ENCODE data around the gene TNMD. TPM values are rescaled to one million over a fixed set of nuclear protein-coding genes. Genes with fewer than 3 reads are reported as not detected.

Gene TNMD
- total RNA-seq, 1 experiment from 2014 or later, result not detected

GRCh38 chrX:100609591-100609990, 24.9 kb downstream of the TNMD start:
- H3K4me1 Mint-ChIP-seq (ENCODE audit: insufficient read depth, unreplicated experiment), result no peaks in the 10 kb centered on the region
- TF ChIP-seq CTCF (IDR thresholded peaks at IDR 0.05; ENCODE audit: unreplicated experiment), result peak; percentile 20
- no peak for DNase-seq (ENCODE audit: unreplicated experiment)
- H3K27me3 Mint-ChIP-seq (ENCODE audit: insufficient read depth, unreplicated experiment), result peaks cover 45% of the 10 kb centered on the region
- H3K36me3 Mint-ChIP-seq (ENCODE audit: insufficient read depth, unreplicated experiment), result no peaks in the 10 kb centered on the region
- POLR2A ChIA-PET, result no interaction called here
- H3K4me3 Mint-ChIP-seq (ENCODE audit: unreplicated experiment), result no peak overlapping the region
- BruUV-seq (replicated peaks), result no TSS peak
- H3K27ac Mint-ChIP-seq (ENCODE audit: low read depth, unreplicated experiment), result no peak overlapping the region
- intact Hi-C loops (cut with micrococcal nuclease), result loop anchor here (5.0 kb wide), 1 partner anchor 92 kb away; no protein-coding TSS in a partner anchor
- no peaks in the 10 kb centered on the region for H3K9me3 Mint-ChIP-seq (ENCODE audit: unreplicated experiment)
- CTCF ChIA-PET, result interaction anchor here (0.7 to 1.4 kb wide), 5 partner anchors 27 to 438 kb away, joined by 3 to 4 read pairs (median 3); partner anchors contain the start of genes SRPX2 and TSPAN6

- Mint-ChIP-seq H3K4me1 (ENCODE audit: insufficient read depth, unreplicated experiment) (no peaks in the 10 kb centered on the region), H3K9me3 (ENCODE audit: unreplicated experiment) (no peaks in the 10 kb centered on the region), H3K4me3 (ENCODE audit: unreplicated experiment) (no peak overlapping the region), H3K27ac (ENCODE audit: low read depth, unreplicated experiment) (no peak overlapping the region), H3K27me3 (ENCODE audit: insufficient read depth, unreplicated experiment) (peaks cover 37% of the 10 kb centered on the region), H3K36me3 (ENCODE audit: insufficient read depth, unreplicated experiment) (no peaks in the 10 kb centered on the region)
- ChIA-PET CTCF (no interaction called here), POLR2A (no interaction called here)
- no TSS peak for BruUV-seq (replicated peaks)
- no peak for DNase-seq (ENCODE audit: unreplicated experiment)
- no peak for TF ChIP-seq CTCF (IDR thresholded peaks at IDR 0.05; ENCODE audit: unreplicated experiment)
- intact Hi-C loops (cut with micrococcal nuclease), result loop anchor here (10.0 kb wide), 1 partner anchor 167 kb away; no protein-coding TSS in a partner anchor
Measured at GRCh38 chrX:100611951-100612350, 27.2 kb downstream of the TNMD start.

- DNase-seq (ENCODE audit: unreplicated experiment), result peak; percentile 59
- BruUV-seq (replicated peaks), result no TSS peak
- Mint-ChIP-seq H3K4me1 (ENCODE audit: insufficient read depth, unreplicated experiment) (no peaks in the 10 kb centered on the region), H3K36me3 (ENCODE audit: insufficient read depth, unreplicated experiment) (no peaks in the 10 kb centered on the region), H3K27me3 (ENCODE audit: insufficient read depth, unreplicated experiment) (peaks cover 52% of the 10 kb centered on the region), H3K9me3 (ENCODE audit: unreplicated experiment) (no peaks in the 10 kb centered on the region), H3K4me3 (ENCODE audit: unreplicated experiment) (no peak overlapping the region), H3K27ac (ENCODE audit: low read depth, unreplicated experiment) (no peak overlapping the region)
- POLR2A ChIA-PET, result interaction anchor here (0.5 kb wide), 1 partner anchor 37 kb away, joined by 4 read pairs; no protein-coding TSS in a partner anchor
- CTCF ChIA-PET, result interaction anchor here (0.6 to 1.7 kb wide), 12 partner anchors 8 to 271 kb away, joined by 3 to 9 read pairs (median 4); partner anchors contain the start of gene TSPAN6
- TF ChIP-seq CTCF (IDR thresholded peaks at IDR 0.05; ENCODE audit: unreplicated experiment), result peak; percentile 34
- intact Hi-C loops (cut with micrococcal nuclease), result loop anchor here (10.0 kb wide), 1 partner anchor 170 kb away; no protein-coding TSS in a partner anchor
Measured at GRCh38 chrX:100615005-100615404, 30.3 kb downstream of the TNMD start.

GRCh38 chrX:100623001-100623400, 38.3 kb downstream of the TNMD start:
- CTCF ChIA-PET, result interaction anchor here (1.4 kb wide), 1 partner anchor 145 kb away, joined by 4 read pairs; no protein-coding TSS in a partner anchor
- H3K27me3 Mint-ChIP-seq (ENCODE audit: insufficient read depth, unreplicated experiment), result peaks cover 28% of the 10 kb centered on the region
- no peaks in the 10 kb centered on the region for H3K36me3 Mint-ChIP-seq (ENCODE audit: insufficient read depth, unreplicated experiment)
- H3K27ac Mint-ChIP-seq (ENCODE audit: low read depth, unreplicated experiment), result no peak overlapping the region
- intact Hi-C loops (cut with micrococcal nuclease), result no loop called here
- H3K4me3 Mint-ChIP-seq (ENCODE audit: unreplicated experiment), result no peak overlapping the region
- H3K4me1 Mint-ChIP-seq (ENCODE audit: insufficient read depth, unreplicated experiment), result no peaks in the 10 kb centered on the region
- no TSS peak for BruUV-seq (replicated peaks)
- TF ChIP-seq CTCF (IDR thresholded peaks at IDR 0.05; ENCODE audit: unreplicated experiment), result no peak
- POLR2A ChIA-PET, result no interaction called here
- H3K9me3 Mint-ChIP-seq (ENCODE audit: unreplicated experiment), result no peaks in the 10 kb centered on the region
- no peak for DNase-seq (ENCODE audit: unreplicated experiment)
